NCI-H774 (cell line): ENCODE data around the gene MYBPC3.
"Not testable (repeated sequence)": the region's sequence is repeated elsewhere in the genome, so short reads cannot be mapped to it uniquely, and the experiment has no call there.

Experiments used
- DNase-seq: peaks from one replicate; lab custom pipeline; 2025; lab: John Stamatoyannopoulos, UW

MYBPC3 gene

DNA sequence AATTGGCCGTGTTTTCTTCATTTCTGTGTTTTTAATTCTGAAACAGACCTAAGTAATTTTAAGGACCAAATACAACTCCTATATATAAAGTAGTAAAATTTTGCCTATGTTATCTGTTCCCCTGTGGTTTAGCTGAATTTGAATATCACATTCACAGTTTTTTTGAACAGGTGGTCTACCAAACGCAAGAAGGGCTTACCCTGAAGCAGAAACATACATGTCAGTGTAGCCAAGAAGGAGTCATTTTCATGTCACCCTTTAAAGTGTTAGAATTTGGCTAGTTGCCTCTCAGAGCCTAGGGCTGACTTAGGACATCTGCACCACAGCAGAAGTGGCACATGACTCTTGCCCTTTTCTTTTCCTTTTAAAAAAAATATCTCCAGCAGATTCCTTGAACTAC is 34.3 kb downstream of the MYBPC3 start:
- DNase-seq, result no peak

DNA sequence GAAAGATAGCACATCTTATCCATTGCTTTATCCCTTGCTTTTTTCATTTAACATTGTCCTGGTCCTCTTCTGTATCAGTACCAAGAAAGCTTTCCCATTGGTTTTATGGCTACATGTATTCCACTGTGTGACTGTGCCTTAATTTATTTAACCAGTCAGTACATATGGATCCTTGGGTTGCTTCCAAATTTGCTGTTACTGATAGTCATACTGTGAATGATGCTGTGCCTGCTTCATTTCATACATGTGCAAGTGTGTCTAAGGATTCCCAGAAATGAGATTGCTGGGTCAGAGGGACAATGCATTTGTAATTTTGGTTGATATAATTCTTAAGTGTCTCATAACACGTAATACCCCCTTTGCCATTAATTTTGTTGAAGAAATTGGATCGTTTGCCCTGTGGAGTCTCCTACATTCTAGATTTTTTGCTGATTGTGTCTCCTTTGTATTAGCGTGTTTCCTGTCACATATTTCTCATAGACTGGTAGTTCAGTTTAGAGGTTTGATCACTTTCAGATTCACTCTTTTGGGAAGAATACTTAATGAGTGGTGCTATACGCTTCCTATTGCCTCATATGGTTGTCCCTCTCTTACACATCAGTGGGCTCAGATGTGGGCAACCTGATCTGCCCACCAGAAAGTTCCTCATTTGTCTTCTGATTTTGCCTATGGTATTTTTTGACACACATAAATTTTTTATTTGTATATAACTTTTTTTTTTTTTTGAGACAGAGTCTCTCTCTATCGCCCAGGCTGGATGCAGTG is 35.3 kb downstream of the MYBPC3 start:
- no peak for DNase-seq

DNA sequence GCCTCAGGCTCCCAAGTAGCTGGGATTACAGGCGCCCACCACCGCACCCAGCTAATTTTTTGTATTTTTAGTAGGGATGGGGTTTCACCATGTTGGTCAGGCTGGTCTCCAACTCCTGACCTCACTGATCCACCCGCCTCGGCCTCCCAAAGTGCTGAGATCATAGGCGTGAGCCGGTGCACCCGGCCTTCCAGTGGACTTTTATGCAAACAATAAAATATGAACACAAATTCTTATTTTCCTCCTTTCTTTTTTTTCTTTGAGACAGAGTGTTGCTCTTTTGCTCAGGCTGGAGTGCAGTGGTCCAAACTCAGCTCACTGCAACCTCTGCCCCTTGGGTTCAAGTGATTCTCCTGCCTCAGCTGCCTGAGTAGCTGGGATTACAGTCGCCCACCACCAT is 36.0 kb downstream of the MYBPC3 start:
- not testable (repeated sequence) for DNase-seq

GRCh38 chr11:47314992-47315391 is 37.5 kb downstream of the MYBPC3 start:
- no peak for DNase-seq

- no peak for DNase-seq
Observed at GRCh38 chr11:47308050-47308823, 44.3 kb downstream of the MYBPC3 start.

DNA sequence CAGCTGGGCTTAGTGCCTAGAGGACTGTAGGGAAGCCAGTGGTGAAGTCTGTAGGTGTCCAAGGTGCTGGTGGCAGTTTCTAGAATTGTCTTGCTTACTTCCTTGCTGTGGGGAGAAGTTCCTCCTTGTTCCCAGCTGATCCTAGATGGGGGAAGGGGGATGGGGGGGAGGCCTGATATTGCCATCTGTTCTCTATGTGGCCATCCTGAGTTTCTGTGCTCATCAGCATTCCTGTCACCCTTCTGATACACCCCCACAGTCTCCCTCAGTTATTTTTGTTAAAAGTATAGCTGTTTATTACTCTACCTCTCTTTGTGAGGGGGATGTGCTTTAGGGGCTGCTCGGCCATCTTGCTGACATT is 46.0 kb downstream of the MYBPC3 start:
- DNase-seq, result no peak

- no peak for DNase-seq
Observed at GRCh38 chr11:47305734-47306483, 46.6 kb downstream of the MYBPC3 start.

DNA sequence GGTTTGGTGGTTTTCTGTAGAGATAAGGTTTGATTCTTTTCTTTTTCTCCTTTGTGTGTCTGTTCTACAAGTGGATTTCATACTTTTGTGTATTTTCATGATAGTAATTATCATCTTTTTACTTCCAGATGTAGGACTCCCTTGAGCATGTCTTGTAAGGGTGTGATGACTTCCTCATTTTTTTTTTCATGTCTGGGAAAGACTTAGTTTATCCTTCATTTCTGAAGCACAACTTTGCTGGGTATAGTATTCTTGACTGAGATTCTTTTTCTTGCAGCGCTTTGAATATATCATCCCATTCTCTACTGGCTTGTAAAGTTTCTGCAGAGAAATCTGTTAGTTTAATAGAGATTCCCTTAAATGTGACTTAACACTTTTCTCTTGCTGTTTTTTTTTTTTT is 49.6 kb downstream of the MYBPC3 start:
- DNase-seq, result no peak

DNA sequence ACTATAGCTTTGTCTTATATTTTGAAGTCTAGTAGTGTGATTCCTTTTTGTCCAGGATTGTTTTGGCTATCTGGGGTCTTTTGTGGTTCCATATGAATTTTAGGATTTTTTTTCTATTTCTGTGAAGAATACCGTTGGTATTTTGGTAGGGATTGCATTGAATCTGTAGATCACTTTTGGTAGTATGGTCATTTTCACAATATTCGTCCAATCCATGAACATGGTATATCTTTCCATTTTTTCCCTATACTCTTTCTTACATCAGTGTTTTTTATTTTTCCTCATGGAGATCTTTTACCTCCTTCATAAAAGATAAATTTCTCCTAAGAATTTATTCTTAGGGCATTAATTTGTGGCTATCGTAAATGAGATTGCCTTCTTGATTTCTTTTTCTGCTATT is 53.4 kb downstream of the MYBPC3 start:
- DNase-seq, result no peak

- peak; percentile 11 for DNase-seq
Observed at GRCh38 chr11:47296045-47296444, 56.5 kb downstream of the MYBPC3 start.

DNA sequence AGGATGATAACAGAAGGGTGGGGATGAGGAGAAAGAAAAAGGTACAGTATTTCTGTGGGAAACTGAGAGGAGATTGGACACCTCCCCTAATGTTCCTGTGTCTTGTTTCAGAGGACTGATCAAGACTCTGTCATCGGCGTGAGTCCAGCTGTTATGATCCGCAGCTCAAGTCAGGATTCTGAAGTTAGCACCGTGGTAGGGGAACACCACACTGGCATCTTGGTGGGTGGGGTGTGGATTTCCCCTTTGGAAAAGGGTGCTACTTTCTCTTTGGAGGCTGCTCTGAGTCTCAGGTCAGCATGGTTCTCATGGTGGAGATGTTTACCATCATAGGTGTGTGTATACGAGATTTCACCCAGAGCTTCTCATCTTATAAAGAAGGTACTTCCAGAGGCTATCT is 57.1 kb downstream of the MYBPC3 start:
- DNase-seq, result no peak

DNA sequence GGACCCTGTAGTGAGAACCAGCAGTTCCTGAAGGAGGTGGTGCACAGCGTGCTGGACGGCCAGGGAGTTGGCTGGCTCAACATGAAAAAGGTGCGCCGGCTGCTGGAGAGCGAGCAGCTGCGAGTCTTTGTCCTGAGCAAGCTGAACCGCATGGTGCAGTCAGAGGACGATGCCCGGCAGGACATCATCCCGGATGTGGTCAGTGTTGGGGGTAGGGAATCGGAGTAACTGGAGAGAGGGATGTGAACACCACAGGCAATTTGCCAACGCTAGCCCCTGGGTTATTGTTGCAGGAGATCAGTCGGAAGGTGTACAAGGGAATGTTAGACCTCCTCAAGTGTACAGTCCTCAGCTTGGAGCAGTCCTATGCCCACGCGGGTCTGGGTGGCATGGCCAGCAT is 62.6 kb downstream of the MYBPC3 start:
- no peak for DNase-seq

GRCh38 chr11:47288066-47288465 is 64.4 kb downstream of the MYBPC3 start:
- DNase-seq, result no peak

DNA sequence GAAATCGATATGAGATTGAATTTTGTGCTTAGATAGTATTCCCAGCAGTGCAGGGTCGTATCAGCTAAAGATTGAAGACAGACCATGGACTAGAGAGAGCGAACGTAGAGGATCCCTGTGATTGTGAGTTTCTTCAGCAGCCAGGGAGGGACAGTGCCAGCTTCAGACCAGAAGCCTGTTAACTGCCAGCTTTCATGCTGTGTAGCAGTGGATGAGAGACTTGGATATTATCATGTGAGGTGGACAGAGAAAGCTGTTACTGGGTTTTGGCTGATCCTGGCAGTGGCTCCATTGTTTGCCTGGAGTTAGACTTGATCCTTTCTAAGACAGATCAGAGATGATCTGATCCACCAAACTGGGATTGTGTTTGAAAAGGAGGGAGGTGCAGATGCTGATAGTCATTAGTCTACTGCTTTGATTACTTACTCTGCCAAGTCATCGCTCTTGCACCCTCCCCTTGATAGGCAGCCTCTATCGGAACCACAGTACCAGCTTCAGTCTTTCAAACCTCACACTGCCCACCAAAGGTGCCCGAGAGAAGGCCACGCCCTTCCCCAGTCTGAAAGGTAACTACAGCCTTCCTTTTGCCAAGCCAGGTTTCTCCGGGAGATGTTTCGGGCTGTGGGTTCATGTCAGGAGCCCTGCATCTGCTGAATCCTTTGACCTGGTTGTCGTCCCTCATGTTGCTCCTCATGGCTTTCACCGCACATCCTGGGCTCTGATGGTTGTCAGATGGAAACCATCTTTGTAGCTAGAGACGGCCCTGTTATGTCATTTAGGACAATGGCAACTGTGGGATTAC is 66.3 kb downstream of the MYBPC3 start:
- DNase-seq, result no peak

DNA sequence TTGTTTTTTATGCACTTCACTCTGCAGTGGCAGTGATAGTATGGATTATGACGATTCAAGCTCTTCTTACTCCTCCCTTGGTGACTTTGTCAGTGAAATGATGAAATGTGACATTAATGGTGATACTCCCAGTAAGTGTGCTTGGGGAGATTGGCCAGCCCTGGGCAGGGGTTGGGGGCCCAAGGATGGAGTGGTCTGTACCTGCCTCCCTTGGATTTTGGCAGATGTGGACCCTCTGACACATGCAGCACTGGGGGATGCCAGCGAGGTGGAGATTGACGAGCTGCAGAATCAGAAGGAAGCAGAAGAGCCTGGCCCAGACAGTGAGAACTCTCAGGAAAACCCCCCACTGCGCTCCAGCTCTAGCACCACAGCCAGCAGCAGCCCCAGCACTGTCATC is 68.4 kb downstream of the MYBPC3 start:
- DNase-seq, result no peak

- no peak for DNase-seq
Observed at GRCh38 chr11:47282462-47282861, 70.0 kb downstream of the MYBPC3 start.
